GM23338 (cell line): ENCODE measurements around the gene CNOT11. TPM values are rescaled to one million over a fixed set of nuclear protein-coding genes. Genes with fewer than 3 reads are reported as not detected.

ENCODE experiments used
- ATAC-seq: fragments of 200-7000 bp; cut with Tn5 transposase; 3 replicates; pipeline ENCODE4 v1.9.1; 2020
- DNase-seq: peaks from one replicate; pipeline ENCODE4 v3.0.0-alpha.2; 2015; ENCODE audit warnings: low spot score
- H2AFZ ChIP-seq: fragments of 200-600 bp; sonication (generic); 2 replicates; pipeline ENCODE4 v1.8.0; 2016; ENCODE audit warnings: antibody characterized with exemption, mild to moderate bottlenecking, moderate library complexity
- H3F3A ChIP-seq: fragments of 200-600 bp; sonication (generic); replicated peaks from 2 replicates; pipeline ENCODE4 v1.8.0; 2017; ENCODE audit warnings: antibody characterized with exemption, mixed run types, low read depth
- H3K27ac ChIP-seq: fragments of 200-600 bp; sonication (generic); 2 replicates; pipeline ENCODE4 v1.6.1; 2016; ENCODE audit warnings: low read depth
- H3K27me3 ChIP-seq: fragments of 200-600 bp; sonication (generic); 2 replicates; pipeline ENCODE4 v1.8.0; 2016; ENCODE audit warnings: mild to moderate bottlenecking, mixed run types, moderate library complexity; ENCODE audit not compliant: insufficient read depth
- H3K36me3 ChIP-seq: fragments of 200-600 bp; sonication (generic); 2 replicates; pipeline ENCODE4 v1.8.0; 2016; ENCODE audit warnings: mild to moderate bottlenecking; ENCODE audit not compliant: insufficient read depth
- H3K4me1 ChIP-seq: fragments of 200-600 bp; sonication (generic); 2 replicates; pipeline ENCODE4 v1.8.0; 2016; ENCODE audit warnings: mild to moderate bottlenecking, moderate library complexity; ENCODE audit not compliant: insufficient read depth
- H3K4me2 ChIP-seq: fragments of 200-600 bp; sonication (generic); 2 replicates; pipeline ENCODE4 v1.7.1; 2017; ENCODE audit warnings: mixed run types
- H3K4me3 ChIP-seq: fragments of 200-600 bp; sonication (generic); 2 replicates; pipeline ENCODE4 v1.6.1; 2016; ENCODE audit warnings: mixed run types
- H3K79me2 ChIP-seq: fragments of 200-600 bp; sonication (generic); replicated peaks from 2 replicates; pipeline ENCODE4 v1.8.0; 2017; ENCODE audit warnings: mild to moderate bottlenecking; ENCODE audit not compliant: insufficient read depth
- H3K9me2 ChIP-seq: fragments of 200-600 bp; sonication (generic); 2 replicates; pipeline ENCODE4 v1.8.0; 2017; ENCODE audit not compliant: insufficient read depth
- H4K20me1 ChIP-seq: fragments of 200-600 bp; sonication (generic); replicated peaks from 2 replicates; pipeline ENCODE4 v1.8.0; 2017; ENCODE audit warnings: mild to moderate bottlenecking; ENCODE audit not compliant: insufficient read depth
- H3K27ac Mint-ChIP-seq: 2 replicates; pipeline ENCODE4 v1.8.0; 2020; ENCODE audit warnings: inconsistent platforms, mild to moderate bottlenecking, moderate library complexity, mixed read lengths
- H3K27me3 Mint-ChIP-seq: 3 replicates; pipeline ENCODE4 v1.8.0; 2022; ENCODE audit warnings: low read depth, mild to moderate bottlenecking, moderate library complexity, mixed read lengths, inconsistent platforms; ENCODE audit not compliant: insufficient read depth, poor library complexity
- H3K36me3 Mint-ChIP-seq: 3 replicates; pipeline ENCODE4 v1.8.0; 2021; ENCODE audit warnings: low read depth, mild to moderate bottlenecking, inconsistent platforms, moderate library complexity, mixed read lengths
- H3K4me1 Mint-ChIP-seq: 3 replicates; pipeline ENCODE4 v1.8.0; 2020; ENCODE audit warnings: mild to moderate bottlenecking, inconsistent platforms, mixed read lengths
- H3K4me3 Mint-ChIP-seq: 3 replicates; pipeline ENCODE4 v1.8.0; 2021; ENCODE audit warnings: moderate library complexity, mild to moderate bottlenecking, inconsistent platforms, mixed read lengths
- H3K9me3 Mint-ChIP-seq: 3 replicates; pipeline ENCODE4 v1.8.0; 2020; ENCODE audit warnings: moderate library complexity, mild to moderate bottlenecking, inconsistent platforms, mixed read lengths
- CREB1 ChIP-seq: fragments of 250-450 bp; sonication (Bioruptor Pico); IDR thresholded peaks from 2 replicates; pipeline ENCODE4 v1.5.0; 2020; ENCODE audit warnings: low read depth, mild to moderate bottlenecking, moderate library complexity
- EZH2 ChIP-seq: fragments of 200-600 bp; sonication (generic); IDR thresholded peaks from one replicate; pipeline ENCODE4 v1.8.0; 2017; ENCODE audit warnings: antibody characterized with exemption, mild to moderate bottlenecking, low read depth; ENCODE audit not compliant: unreplicated experiment
- JUNB ChIP-seq: IDR thresholded peaks from one replicate; pipeline ENCODE4 v1.6.1; 2016; ENCODE audit warnings: antibody characterized with exemption; ENCODE audit not compliant: unreplicated experiment
- NANOG ChIP-seq: IDR thresholded peaks from 2 replicates; pipeline ENCODE4 v1.6.1; 2016; ENCODE audit warnings: antibody characterized with exemption, borderline replicate concordance
- POLR2AphosphoS5 ChIP-seq: IDR thresholded peaks from 2 replicates; pipeline ENCODE4 v1.6.1; 2016; ENCODE audit warnings: antibody characterized with exemption, low read depth
- ZNF331 ChIP-seq: fragments of 250-450 bp; sonication (Bioruptor Pico); IDR thresholded peaks from 2 replicates; pipeline ENCODE4 v1.5.0; 2020; ENCODE audit warnings: low read depth, mild to moderate bottlenecking, moderate library complexity
- ZNF462 ChIP-seq: fragments of 250-450 bp; sonication (Bioruptor Pico); IDR thresholded peaks from 2 replicates; pipeline ENCODE4 v1.5.0; 2020; ENCODE audit warnings: mild to moderate bottlenecking, moderate library complexity
- polyA plus RNA-seq: library from polyadenylated mRNA; unstranded; fragments of >200 nt; fragmentation: Nextera tagmentation; extraction: Ambion mirVana; gene quantifications from 2 replicates; pipeline ENCODE4 v1.2.1, GENCODE V29; 2016
- total RNA-seq: library from RNA; depleted of rRNA; stranded (reverse); fragments of >200 nt; shearing (Covaris generic); gene quantifications from 2 replicates; pipeline ENCODE4 v1.2.3, GENCODE V29; 2014
- TF ChIP-seq, protein P1 (sequence below): IDR thresholded peaks from one replicate; pipeline ENCODE4 v1.6.1; 2018; ENCODE audit warnings: antibody characterized with exemption; ENCODE audit not compliant: unreplicated experiment

The CNOT11 gene
- total and polyA plus RNA-seq, 2 experiments from 2014 or later: 34.8 to 74.2 TPM

GRCh38 chr2:101231240-101231639 lies 21.4 kb upstream of the CNOT11 start:
- no peak for ATAC-seq
- Mint-ChIP-seq H3K27me3 (no peaks in the 10 kb centered on the region), H3K27ac (no peak overlapping the region), H3K36me3 (peaks cover 22% of the 10 kb centered on the region; the same call in 2 of the 3 replicates), H3K4me3 (no peak overlapping the region), H3K4me1 (no peaks in the 10 kb centered on the region), H3K9me3 (peaks cover 21% of the 10 kb centered on the region)
- no peak for DNase-seq
- Histone ChIP-seq H3F3A (no peaks in the 10 kb centered on the region), H3K4me2 (no peak overlapping the region), H3K27me3 (no peaks in the 10 kb centered on the region), H3K79me2 (no peaks in the 10 kb centered on the region), H3K4me3 (no peak overlapping the region), H3K36me3 (no peaks in the 10 kb centered on the region), H2AFZ (no peak overlapping the region), H3K4me1 (no peaks in the 10 kb centered on the region), H4K20me1 (no peaks in the 10 kb centered on the region), H3K27ac (no peak overlapping the region), H3K9me2 (peaks cover 14% of the 10 kb centered on the region; the same call in 1 of the 2 replicates)
- TF ChIP-seq CREB1 (CRISPR knock-in tag): no peak
- no peak for TF ChIP-seq JUNB
- no peak for TF ChIP-seq NANOG
- TF ChIP-seq ZNF462 (CRISPR knock-in tag): no peak
- TF ChIP-seq, protein P1, sequence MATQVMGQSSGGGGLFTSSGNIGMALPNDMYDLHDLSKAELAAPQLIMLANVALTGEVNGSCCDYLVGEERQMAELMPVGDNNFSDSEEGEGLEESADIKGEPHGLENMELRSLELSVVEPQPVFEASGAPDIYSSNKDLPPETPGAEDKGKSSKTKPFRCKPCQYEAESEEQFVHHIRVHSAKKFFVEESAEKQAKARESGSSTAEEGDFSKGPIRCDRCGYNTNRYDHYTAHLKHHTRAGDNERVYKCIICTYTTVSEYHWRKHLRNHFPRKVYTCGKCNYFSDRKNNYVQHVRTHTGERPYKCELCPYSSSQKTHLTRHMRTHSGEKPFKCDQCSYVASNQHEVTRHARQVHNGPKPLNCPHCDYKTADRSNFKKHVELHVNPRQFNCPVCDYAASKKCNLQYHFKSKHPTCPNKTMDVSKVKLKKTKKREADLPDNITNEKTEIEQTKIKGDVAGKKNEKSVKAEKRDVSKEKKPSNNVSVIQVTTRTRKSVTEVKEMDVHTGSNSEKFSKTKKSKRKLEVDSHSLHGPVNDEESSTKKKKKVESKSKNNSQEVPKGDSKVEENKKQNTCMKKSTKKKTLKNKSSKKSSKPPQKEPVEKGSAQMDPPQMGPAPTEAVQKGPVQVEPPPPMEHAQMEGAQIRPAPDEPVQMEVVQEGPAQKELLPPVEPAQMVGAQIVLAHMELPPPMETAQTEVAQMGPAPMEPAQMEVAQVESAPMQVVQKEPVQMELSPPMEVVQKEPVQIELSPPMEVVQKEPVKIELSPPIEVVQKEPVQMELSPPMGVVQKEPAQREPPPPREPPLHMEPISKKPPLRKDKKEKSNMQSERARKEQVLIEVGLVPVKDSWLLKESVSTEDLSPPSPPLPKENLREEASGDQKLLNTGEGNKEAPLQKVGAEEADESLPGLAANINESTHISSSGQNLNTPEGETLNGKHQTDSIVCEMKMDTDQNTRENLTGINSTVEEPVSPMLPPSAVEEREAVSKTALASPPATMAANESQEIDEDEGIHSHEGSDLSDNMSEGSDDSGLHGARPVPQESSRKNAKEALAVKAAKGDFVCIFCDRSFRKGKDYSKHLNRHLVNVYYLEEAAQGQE: no peak
- TF ChIP-seq ZNF331 (CRISPR knock-in tag): no peak
- no peak for TF ChIP-seq EZH2
- TF ChIP-seq POLR2AphosphoS5: no peak
